Measurements from ENCODE around the gene ANK3.

The ANK3 gene

DNA sequence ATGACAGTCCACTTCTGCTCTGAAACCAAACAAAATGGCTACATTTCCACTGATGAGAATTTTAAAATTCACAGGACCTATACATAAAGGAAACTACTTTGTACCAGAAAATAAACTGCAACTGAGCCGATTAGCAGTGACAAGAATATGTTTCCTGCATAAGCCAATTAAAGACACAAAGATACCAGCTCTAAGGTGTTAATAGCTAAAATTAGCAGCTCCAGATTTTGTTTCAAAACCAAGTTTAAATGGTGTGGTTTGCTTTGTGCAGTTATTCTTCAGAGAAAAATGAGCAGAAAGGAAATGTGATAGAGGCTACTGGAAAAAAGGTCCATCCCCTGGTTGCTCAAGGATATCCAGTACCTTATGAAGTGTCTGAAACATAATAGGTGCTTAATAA lies 123.2 kb downstream of the ANK3 start (continued):
- no peak for TF ChIP-seq ZNF26 (tag by site-specific recombination; IDR thresholded peaks at IDR 0.05)

DNA sequence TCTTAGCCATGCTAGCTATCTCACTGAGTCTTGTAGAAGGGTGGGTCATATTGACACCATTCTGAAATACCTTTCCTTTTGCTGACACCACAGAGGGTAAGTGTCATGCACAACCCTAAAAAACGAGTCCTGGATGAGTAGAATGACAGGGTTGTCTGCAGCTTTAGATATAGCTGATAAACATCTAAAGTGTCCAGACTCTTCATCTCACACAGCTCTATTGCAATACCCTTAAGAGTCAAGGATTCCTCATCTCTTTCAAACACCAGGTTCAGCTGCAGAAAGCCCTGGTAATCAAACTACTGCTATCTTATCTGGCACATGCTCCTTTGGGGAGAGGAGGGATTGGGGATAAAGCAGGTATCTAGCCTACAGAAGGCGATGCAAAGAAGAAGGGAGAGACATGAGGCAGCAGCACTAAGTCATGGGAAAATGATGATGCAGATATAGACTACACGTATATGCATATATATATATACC lies 127.0 kb downstream of the ANK3 start:
- H3K9me3 ChIP-seq (ENCODE audit: control insufficient read depth, insufficient read depth, low read depth, low read length) = no peaks in the 10 kb centered on the region
- no peaks in the 10 kb centered on the region for H3K4me1 ChIP-seq (ENCODE audit: control insufficient read depth, insufficient read depth, low read length)
- POLR2A ChIA-PET = interaction anchor here (0.6 kb wide), 1 partner anchor 1231 kb away, joined by 7 read pairs; no protein-coding TSS in a partner anchor
- no peak for TF ChIP-seq ZNF664 (tag by site-specific recombination; IDR thresholded peaks at IDR 0.05)
- no peak for TF ChIP-seq ZNF624 (tag by site-specific recombination; IDR thresholded peaks at IDR 0.05)
- no peak for TF ChIP-seq ZBTB21 (tag by site-specific recombination; IDR thresholded peaks at IDR 0.05)
- no peak for TF ChIP-seq FEZF1 (tag by site-specific recombination; IDR thresholded peaks at IDR 0.05)
- no peak for TF ChIP-seq INSM2 (tag by site-specific recombination; IDR thresholded peaks at IDR 0.05)
- TF ChIP-seq, protein P1, sequence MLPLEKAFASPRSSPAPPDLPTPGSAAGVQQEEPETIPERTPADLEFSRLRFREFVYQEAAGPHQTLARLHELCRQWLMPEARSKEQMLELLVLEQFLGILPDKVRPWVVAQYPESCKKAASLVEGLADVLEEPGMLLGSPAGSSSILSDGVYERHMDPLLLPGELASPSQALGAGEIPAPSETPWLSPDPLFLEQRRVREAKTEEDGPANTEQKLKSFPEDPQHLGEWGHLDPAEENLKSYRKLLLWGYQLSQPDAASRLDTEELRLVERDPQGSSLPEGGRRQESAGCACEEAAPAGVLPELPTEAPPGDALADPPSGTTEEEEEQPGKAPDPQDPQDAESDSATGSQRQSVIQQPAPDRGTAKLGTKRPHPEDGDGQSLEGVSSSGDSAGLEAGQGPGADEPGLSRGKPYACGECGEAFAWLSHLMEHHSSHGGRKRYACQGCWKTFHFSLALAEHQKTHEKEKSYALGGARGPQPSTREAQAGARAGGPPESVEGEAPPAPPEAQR (tag by site-specific recombination; IDR thresholded peaks at IDR 0.05) = no peak
- no peak for TF ChIP-seq ZNF639 (tag by site-specific recombination; IDR thresholded peaks at IDR 0.05)
- TF ChIP-seq ZNF211 (tag by site-specific recombination; IDR thresholded peaks at IDR 0.05; ENCODE audit: low read depth) = no peak
- no peak for TF ChIP-seq TRIM28 (IDR thresholded peaks at IDR 0.05; ENCODE audit: borderline replicate concordance, low read length)
- no peak for TF ChIP-seq ZNF302 (tag by site-specific recombination; IDR thresholded peaks at IDR 0.05; ENCODE audit: low read depth)
- H3K27ac ChIP-seq (ENCODE audit: extremely low read depth, low read depth, low read length) = no peak overlapping the region
- peaks cover 0 to 3% of the 10 kb centered on the region in 2 experiments; a peak in 1 of 3 replicates for H3K36me3 ChIP-seq (ENCODE audit: control insufficient read depth in 2 of 2, insufficient read depth in 1 of 2, low read length in 2 of 2)
- no peak overlapping the region for H3K4me3 ChIP-seq (ENCODE audit: low read depth, low read length)
- CTCF ChIA-PET = no interaction called here

- no peak overlapping the region for H3K27ac ChIP-seq (ENCODE audit: extremely low read depth, low read depth, low read length)
- ChIA-PET CTCF (no interaction called here), POLR2A (no interaction called here)
- no peak overlapping the region for H3K4me3 ChIP-seq (ENCODE audit: low read depth, low read length)
- TF ChIP-seq ZNF518A (tag by site-specific recombination; conservative IDR thresholded peaks at IDR 0.05; ENCODE audit: low read depth) (no peak), ZNF48 (tag by site-specific recombination; IDR thresholded peaks at IDR 0.05) (no peak), ZIC2 (tag by site-specific recombination; IDR thresholded peaks at IDR 0.05) (no peak), GLI4 (tag by site-specific recombination; IDR thresholded peaks at IDR 0.05) (no peak), ZNF426 (tag by site-specific recombination; IDR thresholded peaks at IDR 0.05) (no peak), ZNF596 (tag by site-specific recombination; IDR thresholded peaks at IDR 0.05) (no peak), ZNF747 (tag by site-specific recombination; IDR thresholded peaks at IDR 0.05) (no peak), REPIN1 (tag by site-specific recombination; IDR thresholded peaks at IDR 0.05; ENCODE audit: low read depth) (no peak)
- TF ChIP-seq, protein P2, sequence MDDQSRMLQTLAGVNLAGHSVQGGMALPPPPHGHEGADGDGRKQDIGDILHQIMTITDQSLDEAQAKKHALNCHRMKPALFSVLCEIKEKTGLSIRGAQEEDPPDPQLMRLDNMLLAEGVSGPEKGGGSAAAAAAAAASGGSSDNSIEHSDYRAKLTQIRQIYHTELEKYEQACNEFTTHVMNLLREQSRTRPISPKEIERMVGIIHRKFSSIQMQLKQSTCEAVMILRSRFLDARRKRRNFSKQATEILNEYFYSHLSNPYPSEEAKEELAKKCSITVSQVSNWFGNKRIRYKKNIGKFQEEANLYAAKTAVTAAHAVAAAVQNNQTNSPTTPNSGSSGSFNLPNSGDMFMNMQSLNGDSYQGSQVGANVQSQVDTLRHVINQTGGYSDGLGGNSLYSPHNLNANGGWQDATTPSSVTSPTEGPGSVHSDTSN (CRISPR knock-in tag; IDR thresholded peaks at IDR 0.05) = no peak
- no peaks in the 10 kb centered on the region for H3K9me3 ChIP-seq (ENCODE audit: control insufficient read depth, insufficient read depth, low read depth, low read length)
- H3K36me3 ChIP-seq (ENCODE audit: control insufficient read depth in 2 of 2, insufficient read depth in 1 of 2, low read length in 2 of 2) = peaks cover 0 to 3% of the 10 kb centered on the region in 2 experiments; a peak in 1 of 3 replicates
- H3K4me1 ChIP-seq (ENCODE audit: control insufficient read depth, insufficient read depth, low read length) = no peaks in the 10 kb centered on the region
These were observed 129.4 kb downstream of the ANK3 start for GRCh38 chr10:60260321-60260720.
